Measurements from ENCODE around the gene NKX2-1.
"Not testable (repeated sequence)": the region's sequence is repeated elsewhere in the genome, so short reads cannot be mapped to it uniquely, and the experiment has no call there.

The NKX2-1 gene

GRCh38 chr14:36519431-36520321 lies at the start of gene NKX2-1:
NKX2-1 (minus strand) TSS chr14:36520232; CDS start chr14:36520129, 103 bp downstream.
- DNase-seq (ENCODE audit: low spot score): no peak

DNA sequence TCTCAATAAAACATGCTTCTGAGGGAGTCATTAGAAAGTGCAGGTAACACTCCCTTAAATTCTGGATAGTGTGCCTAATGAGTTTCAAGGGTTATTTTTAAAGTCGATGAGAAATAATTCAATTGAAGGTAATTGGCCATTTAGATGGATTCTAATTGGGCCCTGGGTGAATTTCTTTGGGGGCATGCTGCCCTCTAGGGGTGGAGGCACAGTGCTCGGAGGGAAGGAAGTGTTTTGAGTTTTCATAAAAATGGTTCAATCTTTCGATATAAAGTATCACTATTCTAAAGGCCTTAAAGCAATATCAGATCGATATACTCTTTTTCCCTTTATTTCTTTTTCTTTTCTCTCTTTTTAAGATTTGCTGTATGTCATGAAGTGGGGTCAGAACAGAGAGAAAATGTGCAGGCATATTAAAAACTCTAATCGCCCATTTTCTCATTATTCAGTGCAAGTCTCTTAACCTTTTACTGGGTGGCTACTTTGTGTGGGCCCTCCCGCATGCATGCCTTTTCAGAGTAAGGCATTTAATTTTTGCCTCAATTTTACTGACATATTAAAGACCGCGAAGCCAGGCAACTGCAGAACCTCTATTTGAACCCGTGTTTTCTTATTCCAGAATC lies 36.9 kb upstream of the NKX2-1 start:
- peak; percentile 59 for DNase-seq (ENCODE audit: low spot score)

DNA sequence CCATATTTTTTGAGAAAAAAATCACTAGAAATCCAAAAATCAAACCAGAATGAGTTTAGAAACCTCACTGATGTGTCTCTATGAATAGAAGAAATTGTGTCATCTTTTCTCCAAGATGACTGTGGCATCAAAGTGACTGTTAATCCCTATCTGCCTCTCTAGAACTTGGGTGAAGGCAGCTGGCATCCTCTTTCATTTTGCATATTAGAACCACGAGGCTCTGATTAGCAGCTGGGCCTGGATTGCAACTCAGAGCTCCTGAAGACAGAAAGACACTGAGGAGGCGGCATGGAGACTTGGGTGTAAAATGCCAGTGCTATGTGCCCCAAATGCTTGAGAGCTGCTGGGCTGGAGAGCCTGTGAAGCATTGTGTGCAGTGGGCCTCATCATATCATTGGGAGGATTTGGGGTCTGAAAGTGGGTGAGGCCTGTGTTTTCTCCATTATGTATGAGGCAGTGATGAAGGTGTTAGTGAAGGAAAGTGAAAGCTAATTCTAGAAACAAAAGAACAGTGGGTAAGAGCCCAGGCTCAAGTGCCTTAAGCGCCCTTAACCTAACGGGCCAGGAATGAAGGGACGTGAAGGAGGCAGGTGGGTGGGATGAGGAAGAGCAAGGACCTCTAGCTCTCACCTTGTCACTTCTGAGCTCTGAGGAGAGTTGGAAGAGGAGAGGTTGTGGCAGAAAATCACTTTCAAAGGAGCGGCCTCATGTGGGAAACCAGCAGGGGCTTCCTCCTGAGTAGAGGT lies 36.1 kb upstream of the NKX2-1 start:
- no peak for DNase-seq (ENCODE audit: low spot score)

GRCh38 chr14:36553656-36554260 lies 33.7 kb upstream of the NKX2-1 start:
- peak; percentile 76 for DNase-seq (ENCODE audit: low spot score)

- DNase-seq (ENCODE audit: low spot score): no peak
Measured at GRCh38 chr14:36550899-36551298, 30.9 kb upstream of the NKX2-1 start.

DNA sequence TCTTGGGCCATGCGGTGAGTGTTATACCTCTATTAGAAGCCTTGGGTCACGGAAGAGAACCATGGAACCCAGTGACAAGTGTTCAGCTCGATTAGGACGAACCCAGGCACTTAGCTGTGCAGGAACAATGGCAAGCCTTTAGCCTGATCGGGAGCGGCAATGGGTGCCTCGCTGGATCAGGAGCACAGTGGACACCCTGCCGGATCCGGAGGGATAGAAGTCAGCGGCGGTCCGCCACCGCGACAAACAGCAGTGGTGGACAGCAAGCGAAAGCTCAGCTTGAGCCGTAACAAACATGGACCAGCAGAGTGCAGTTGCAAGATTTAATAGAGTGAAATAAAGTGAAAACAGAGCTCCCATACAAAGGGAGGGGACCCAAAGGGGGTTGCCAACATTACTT lies 24.2 kb upstream of the NKX2-1 start:
- DNase-seq (ENCODE audit: low spot score): not testable (repeated sequence)

- DNase-seq (ENCODE audit: low spot score): no peak
Measured at GRCh38 chr14:36538051-36538450, 18.0 kb upstream of the NKX2-1 start.

DNA sequence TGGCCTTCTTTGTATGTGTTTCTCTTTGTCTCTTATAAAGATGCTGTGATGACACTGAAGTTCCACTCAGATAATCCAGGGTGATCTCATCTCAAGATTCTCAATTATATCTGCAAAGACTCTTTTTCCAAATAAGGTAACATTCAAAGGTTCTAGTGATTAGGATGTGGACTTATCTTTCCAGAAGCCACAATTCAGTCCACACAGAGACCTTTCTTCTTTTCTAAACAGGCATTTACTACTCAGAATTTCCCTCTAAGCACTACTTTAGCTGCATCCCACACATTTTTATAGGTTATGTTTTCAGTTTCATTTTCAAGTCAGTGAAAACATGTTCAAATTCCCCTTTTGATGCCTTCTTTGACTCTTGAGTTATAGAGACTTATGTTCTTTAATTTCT lies 9.0 kb upstream of the NKX2-1 start:
- DNase-seq (ENCODE audit: low spot score): no peak

- no peak for DNase-seq (ENCODE audit: low spot score)
Measured at GRCh38 chr14:36525746-36526099, 5.7 kb upstream of the NKX2-1 start.

DNA sequence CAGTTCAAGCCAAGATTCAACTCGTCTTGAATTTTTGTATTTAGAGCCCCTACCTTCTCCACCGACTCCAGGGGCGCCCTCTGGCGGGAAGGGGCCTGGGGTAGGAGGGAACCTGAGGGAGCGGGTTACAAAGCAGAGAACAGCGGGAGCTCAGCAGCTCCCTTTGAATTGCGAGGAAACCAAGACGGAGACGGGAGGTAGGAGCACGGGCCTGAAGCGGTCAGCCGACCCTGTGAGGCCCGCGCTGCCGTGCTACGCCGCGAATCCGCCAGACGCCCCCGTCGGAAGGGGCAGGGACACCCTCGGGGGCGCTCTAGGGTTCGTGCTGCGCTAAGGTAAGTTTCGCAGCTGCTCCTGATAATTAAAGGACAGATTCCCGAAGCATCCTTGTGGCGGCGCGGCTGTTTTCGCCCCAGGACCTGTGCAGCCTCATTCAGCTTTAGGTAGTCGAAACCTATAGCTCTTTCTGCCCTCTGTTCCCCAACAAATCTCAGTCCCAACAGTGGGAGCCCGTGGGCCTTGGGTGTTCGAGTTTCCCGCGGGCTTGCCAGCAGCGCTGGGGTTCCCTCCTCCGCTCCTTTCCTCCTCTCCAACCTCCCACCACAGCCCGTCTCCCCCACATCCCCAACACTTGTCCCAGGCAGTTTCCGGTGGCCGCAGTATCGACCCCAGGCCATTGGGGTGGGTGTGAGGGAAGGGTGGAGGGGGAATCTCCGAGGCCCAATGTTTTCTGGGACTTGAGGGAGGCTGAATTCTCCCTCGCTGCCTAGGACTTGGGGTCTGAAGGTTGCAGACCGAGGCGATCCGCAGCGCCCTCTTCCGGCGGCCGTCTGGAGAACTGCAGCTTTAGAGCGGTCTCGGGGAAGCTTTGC lies 5.1 kb upstream of the NKX2-1 start:
- DNase-seq (ENCODE audit: low spot score): peak; percentile 12

DNA sequence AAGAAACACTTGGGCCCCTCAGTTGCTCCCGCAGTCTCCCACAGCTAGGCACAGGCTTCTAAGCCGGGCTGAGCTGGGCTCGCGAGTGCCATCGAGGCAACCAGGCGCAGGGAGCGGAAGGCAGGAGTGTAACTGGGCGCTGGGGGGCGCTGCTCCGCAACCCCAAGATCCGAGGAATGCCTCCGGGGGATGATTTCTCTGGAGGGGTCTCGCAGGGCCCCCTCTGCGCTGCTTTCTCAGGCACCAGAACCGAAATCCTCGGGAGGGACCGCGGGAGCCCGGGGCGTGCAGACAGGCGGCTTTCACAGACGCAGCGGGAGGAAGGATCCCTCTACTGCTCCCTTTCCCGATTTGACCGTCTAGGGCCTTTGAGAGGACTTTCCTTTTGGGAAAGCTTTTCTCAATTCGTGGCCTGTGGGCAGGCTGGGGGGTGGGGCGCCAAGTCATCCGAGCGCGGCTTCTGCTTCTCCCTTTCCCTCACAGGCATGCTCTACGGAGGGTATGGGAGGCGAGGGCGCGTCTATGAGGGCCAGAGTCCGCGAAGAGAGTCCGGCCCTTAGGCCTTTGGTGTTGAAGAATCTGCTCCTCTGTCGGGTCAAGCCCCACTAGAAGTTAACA lies 4.3 kb upstream of the NKX2-1 start:
- DNase-seq (ENCODE audit: low spot score): no peak

GRCh38 chr14:36522972-36523715 lies 3.1 kb upstream of the NKX2-1 start:
- DNase-seq (ENCODE audit: low spot score): no peak

DNA sequence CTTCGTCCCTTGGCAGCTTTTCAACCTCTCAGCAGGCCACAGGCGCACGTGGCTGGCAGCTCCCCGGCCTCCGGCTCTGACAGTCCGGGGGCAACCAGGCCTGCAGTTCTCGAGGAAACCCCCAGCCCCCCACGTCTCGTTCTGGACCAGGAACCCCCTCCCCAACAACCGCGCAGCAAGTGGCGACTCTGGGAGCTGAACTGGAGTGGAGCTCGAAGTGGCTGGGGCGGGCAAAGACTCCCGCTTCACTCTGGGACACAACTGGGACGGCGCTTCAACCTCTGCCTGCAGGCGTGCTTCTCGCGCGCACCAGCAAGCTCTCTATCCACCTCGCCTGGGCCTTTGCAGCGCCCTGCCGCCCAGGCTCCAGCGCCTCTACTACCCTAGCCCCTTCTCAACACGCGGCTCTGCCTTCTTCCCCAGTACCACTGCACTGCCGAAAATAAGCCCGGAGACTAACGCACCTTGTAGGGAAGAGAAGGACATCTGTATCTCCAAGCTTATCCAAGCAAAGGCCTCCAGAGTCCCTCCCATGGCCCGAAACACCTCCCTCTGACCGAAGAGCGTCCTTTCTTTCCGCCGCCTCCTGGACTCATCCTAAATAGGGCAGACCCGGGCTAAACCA lies 2.4 kb upstream of the NKX2-1 start:
- DNase-seq (ENCODE audit: low spot score): no peak

DNA sequence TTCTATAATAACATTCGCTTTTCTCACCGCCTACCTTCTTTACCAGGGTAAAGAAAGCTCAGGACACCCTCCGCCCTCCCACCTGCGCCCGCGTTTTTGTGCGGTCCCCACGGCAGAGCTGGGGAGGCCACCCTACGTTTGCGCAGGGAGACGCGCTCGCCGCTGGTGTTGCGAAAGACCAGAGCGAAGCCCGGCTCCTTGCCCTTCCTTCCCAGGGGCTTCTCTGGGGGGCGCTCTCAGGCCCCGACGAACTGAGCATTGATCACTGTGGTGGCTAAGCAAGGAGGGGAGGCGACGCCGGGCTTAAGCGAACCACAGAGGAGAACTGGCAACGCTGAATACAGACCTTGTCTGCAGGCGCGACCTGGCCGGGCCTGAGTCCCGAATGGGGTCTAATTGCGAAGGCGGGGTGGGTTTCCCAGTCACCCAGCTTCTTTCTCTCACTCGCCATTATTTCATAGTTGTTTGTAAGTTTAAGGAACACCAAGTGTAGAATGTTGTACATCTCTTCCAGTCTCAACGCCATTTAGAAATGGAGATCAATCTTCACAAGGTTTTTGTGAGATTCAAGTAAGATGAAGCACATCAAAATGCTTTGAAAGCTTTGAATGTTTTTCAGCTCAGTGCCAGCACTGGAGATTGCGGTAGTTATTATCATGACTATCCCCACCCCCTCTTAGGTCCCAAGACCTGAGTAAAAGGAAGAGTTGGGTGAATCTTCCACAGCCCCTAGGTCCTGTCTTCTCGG lies 1.7 kb upstream of the NKX2-1 start:
- DNase-seq (ENCODE audit: low spot score): no peak

DNA sequence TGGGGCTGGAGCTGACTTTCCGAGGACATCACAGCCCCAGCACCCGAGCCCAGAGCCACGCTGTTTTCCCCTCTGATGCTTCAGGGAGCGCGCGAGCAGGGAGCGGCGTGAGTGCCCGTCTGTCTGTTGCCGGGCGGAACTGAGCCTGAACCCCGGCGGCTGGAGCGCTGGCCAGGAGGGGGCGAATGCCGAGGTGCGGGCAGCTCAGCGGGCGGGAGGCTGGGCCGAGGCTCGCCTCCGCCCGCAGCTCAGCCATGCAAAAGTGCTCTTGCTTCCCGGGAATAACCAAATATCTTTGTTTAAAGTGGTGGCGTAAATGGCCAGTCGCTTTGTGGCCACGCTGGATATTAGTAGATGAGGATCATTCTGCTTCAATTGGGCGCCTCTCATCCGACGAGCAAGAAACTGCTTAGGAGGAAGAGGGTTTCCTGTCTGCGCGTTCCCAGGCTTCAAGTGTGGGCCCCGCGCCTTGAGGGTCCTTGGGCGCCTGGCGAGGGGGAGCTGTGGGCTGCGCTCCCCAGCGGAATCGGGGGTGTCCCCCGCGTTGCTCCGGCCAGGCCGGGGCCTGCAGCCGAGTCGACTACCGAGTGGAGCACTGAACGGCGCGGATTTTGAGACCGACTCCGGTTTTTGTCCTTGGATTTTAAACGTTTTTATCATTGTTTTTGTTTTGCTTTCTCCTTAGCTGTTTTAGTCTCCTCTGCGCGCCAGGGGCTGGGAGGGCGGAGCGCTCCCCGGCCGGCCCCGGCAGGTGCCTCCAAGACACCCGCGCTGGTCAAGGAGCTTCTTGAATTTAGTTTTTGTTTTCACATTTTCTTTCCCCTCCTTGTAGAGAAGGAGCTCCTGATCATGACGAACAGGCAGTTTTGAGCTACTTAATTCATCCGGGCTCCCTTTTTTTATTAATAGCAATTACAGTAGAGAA lies 831 bp upstream of the NKX2-1 start:
- no peak for DNase-seq (ENCODE audit: low spot score)

GRCh38 chr14:36518586-36519430 lies 1.2 kb downstream of the NKX2-1 start:
- DNase-seq (ENCODE audit: low spot score): no peak

DNA sequence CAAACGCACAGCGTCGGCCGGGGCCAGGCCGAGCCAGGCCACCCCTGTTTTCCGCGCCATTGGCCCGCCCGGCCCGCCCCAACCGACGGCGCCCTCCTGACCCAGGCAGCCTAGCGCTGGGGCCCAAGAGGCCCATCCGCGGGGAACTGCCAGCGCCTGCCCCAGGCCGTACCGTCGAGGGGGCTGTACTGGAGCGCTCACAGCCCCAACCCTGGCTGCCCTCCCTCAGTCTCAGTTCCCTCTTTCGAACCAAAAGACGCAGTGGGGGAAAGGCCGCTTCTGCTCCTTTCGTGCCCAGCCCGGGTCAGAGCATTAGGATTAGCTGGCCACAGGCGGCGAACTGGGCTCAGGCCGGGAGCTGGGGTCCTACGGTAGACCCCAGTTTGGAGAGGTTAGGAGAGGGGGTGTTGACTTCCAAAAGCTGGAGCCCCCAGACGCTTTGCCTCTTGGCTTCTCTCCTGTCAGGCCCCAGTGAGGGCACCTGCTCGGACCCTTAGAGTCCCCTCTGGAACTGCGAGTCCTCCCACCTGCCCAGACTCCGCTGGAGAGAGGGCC lies 1.9 kb downstream of the NKX2-1 start:
- DNase-seq (ENCODE audit: low spot score): no peak
